IPS-NIHi11 (cell line): ENCODE measurements around the gene MACIR.

ENCODE experiments used
- DNase-seq: peaks from one replicate; pipeline ENCODE4 v3.0.0; 2012; ENCODE audit warnings: mixed read lengths, low spot score

Gene MACIR

GRCh38 chr5:103291606-103292005 is 33.0 kb downstream of the MACIR start:
- no peak for DNase-seq

- DNase-seq, result no peak
Measured at GRCh38 chr5:103293099-103293498, 34.5 kb downstream of the MACIR start.

DNA sequence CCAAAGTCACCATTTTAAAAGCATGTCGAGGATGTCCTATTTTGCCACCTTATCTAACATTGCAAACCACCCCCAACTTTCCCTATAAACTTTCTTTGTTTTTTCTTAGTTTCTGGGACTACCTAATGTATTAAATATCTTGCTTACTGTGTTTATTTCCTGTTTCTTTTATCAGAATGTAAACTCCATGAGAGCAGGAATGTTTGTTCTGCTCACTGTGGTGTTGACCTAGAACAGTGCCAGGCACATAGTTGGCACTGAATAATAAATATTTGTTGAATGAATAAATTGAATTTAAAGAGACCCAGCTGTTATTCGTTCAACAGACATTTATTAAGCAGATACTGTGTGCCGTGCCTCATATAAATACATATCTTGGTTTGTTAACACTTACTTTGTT is 35.2 kb downstream of the MACIR start:
- no peak for DNase-seq

DNA sequence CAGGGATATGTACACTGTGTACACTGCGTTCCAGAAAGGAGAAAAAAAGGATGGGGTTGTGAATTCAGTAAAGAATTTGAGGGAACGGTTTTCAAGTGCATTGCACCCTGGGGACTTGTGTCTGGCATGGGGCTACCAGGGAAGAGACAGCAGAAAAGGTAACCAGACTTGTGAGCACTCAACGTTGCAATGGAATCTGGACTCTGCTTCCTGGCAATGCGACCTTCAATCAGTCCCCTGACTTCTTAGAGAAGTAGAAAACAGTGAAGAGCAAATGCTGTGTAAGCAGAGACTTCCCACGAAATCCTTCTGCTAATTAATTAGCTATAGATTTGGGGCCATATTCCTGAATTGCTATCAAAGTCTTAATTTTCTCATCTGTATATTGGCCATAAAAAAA is 36.3 kb downstream of the MACIR start:
- DNase-seq, result no peak

DNA sequence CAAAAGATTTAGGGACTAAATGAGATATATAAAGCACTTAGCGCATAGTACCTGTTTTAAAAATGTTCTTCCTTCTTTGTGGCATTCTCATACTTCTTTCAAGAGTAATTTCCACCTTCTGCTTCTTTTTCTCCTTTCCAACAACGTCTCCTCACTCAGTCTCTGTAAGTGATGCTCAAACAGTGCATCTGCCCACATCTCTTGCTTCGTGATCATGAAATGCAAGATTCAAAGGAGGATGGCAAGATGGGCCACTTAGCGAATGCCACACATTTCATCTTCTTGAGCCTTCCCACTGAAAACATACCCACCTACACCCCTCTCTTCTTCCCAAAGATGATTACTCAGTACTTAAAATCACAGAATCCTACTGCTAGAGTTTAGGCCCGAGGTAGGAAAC is 36.9 kb downstream of the MACIR start:
- no peak for DNase-seq

- no peak for DNase-seq
Measured at GRCh38 chr5:103295871-103296270, 37.3 kb downstream of the MACIR start.

DNA sequence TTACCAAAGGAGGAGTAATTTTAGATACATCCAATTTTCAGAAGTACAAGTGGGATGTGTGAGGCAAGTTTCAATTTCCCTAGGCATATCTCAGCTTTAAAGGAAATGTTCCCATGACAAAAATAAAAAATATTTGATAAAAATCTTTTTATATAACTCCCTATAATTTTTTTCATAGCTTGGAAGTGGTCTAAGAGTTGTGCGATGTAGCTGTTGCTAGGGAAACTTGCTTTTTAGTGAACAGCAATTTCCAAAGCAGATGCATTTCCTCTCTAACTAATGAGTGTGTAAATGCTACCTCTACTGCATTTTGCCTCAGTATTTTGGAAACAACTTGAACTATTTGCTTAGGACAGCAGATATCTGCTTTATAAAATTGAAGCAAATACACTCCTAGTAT is 39.6 kb downstream of the MACIR start:
- no peak for DNase-seq

DNA sequence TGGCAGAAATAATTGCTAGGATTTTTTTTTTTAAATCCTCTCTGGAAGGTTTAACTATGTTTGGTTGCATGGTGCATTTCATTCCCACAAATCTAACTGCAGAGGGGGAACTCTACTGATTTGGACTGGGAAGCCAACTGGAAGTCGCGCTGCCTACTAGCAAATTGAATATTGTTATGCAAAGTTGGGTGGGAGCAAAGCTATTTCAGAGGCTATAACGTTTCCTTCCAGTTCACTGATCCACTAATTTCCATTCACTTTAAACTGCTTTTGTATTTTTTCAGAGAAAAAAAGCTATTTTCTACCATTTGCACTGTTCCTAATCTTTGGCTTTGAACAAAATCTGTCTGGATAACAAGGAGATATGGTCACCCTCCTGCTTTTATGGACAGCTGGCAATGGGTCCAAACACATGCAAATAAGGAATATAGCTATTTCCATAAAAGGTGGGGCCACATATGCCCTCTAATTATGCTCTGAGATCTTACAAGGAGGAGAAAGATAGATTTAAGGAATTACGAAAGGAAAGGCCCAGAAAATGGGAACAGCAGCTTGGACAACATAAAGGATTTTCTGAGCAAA is 40.1 kb downstream of the MACIR start:
- no peak for DNase-seq

DNA sequence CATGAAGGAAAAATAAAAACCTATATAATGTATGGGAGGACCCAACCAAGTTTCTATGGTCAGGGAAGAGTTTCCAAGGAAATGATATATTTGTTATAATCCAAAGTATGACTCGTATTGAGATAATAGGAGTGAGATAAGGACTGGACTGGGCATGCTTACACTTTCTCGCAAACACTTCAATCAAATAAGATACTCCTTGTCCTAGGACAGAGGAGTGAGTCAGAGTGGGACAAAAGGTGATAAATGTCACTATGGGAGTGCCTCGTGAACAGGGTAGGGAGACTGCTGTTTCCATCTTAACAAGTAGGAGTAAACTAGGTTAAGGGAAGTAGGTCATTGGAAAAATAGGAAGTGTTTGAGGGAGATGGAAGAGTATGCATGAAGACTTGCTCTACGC is 47.2 kb downstream of the MACIR start:
- DNase-seq, result no peak

DNA sequence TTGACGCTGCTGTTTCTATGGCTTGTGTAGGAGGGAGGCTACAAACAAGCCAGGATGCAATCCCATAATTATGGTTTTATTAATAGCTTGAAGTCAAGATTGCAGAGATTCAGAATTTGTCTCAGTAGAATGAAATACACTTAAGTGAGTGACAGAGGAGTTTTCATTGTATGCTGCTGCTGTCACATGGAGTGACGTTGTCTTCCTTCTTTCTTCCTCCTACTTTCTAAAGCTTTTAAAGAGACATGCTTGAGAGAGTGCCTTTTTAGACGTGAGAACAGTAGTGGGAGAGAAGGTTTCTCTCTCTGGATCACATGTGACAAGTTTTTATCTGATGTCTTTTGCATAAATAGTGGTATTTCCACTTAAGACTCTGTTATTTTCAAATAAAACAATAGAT is 48.9 kb downstream of the MACIR start:
- DNase-seq, result no peak

DNA sequence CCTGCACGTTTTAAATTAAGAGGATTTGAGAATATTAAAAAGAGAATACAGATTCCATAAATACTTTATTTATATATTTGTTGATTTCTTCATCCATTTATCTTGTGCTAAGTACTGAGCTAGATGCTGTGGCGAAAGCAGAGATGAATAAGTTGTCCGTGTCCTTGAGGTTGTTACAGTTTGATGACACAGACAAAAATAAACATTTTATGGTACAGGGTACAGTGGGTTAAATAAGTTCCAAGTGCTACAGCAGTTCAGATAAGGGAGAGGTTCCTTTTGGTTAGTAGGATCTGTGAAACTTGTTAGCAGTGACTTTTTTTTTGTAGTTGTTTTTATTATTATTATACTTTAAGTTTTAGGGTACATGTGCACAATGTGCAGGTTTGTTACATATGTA is 50.2 kb downstream of the MACIR start:
- no peak for DNase-seq

- no peak for DNase-seq
Measured at GRCh38 chr5:103313056-103313455, 54.5 kb downstream of the MACIR start.

DNA sequence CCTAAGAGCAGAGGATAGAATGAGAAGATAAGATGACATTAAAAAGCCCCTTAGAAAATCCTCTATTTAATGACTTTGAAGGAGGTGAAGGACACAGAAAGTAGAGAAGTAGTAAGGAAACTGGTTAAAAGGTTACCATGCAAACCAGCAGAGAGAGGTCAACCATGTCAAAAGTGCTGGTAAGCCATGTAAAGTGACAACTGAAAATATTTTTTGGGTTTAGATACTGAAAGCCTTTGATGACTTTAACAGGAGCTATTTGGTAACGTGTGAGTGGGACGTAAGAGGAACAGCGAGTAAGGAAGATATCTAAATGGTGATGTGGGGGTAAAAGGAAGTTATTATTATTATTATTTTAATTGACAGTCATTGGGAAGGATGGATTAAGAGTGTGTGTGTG is 56.9 kb downstream of the MACIR start:
- DNase-seq, result no peak

- DNase-seq, result no peak
Measured at GRCh38 chr5:103327451-103327850, 68.9 kb downstream of the MACIR start.

DNA sequence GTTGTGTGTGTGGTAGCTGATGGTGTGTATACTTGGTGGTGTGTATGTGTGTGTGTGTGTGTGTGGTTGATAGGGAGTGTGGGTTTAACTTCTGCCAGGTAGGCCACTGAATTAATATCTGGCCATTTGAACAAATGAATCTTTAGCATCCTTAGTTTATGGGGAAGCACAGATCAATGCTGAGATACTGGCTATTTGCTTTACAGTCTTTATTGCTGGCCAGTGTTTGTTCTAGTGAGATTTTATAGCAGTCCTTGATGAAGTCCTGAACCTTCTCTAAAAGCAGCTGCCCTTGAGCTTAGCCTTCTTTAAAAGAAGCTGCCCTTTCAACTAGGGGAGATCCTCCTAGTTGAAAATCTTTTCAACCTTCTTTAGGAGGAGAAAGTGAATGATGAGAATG is 69.3 kb downstream of the MACIR start:
- DNase-seq, result no peak
